Stimulated activated CD4-positive, alpha-beta T cell treated with anti-CD3 and anti-CD28 coated beads, Interleukin-4, amount 100 ng/mL, for 4 hours (primary cell): ENCODE results near the gene IFI30.
A peak's percentile ranks its signal among the peaks of the same experiment; 100 is the strongest.

Source experiments
- DNase-seq, 2 experiments: peaks; one replicate each; pipeline ENCODE4 v3.0.0-alpha.2; 2020

Gene IFI30

DNA sequence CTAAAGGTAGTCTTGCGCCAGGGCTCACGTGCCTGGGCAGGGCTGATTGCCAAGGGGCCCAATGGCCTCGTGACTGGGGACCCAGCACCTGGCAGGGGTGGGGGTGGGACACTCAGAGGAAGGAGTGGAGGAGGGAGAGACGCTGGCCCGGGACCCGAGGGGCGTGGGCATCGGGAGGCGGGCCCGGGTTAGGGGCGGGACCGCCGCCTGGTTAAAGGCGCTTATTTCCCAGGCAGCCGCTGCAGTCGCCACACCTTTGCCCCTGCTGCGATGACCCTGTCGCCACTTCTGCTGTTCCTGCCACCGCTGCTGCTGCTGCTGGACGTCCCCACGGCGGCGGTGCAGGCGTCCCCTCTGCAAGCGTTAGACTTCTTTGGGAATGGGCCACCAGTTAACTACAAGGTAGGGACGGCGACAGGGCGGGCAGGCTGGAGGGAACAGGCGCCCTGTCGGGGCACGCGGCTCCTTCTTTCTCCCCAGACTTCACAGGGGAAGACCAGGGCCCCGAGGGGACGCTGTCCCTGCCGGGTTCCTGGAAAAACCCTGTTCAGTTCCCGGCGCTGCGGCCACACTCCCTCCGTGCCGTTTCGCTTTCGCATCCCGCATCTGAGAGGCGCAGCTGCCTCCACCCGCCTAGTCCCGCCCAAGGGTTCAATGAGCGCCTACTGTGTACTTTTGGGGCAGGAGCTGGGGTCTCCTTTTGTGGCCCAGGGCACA, at the start of gene IFI30:
IFI30 (plus strand) TSS at position 242 of the 717 bp plus-strand sequence; CDS start at position 271, 29 bp downstream.
- peak; percentile 57 to 58 for DNase-seq

DNA sequence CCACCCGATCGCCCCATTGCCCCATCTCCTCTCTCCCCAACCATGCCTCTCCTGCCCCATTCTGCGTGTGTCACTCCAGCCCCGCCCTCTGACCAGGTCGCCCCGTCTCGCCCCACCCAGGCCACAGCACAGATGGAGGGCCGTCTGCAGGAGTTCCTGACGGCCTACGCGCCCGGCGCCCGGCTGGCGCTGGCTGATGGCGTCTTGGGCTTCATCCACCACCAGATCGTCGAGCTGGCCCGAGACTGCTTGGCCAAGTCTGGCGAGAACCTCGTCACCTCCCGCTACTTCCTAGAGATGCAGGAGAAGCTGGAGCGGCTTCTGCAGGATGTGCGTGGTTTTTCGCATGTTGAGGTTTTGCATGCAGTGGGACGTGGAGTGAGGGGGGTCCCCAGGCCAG, 49.8 kb upstream of the IFI30 start:
- no peak for DNase-seq

DNA sequence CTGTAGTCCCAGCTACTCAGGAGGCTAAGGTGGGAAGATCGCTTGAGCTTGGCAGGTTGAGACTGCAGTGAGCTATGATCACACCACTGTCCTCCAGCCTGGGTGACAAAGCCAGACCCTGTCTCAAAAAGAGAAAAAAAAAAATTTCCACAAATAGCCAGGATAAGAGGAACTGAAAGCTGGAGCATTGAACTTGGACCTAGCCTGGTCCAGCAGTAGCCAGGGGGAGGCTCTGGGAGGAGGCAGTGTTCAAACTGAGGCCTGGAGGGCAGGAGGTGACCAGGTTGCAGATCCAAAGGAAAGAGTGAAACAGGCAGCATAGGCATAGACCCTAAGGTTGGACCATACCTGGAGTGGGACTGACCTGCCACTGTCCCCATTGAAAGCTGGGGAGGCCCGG, 47.5 kb upstream of the IFI30 start:
- DNase-seq: no peak

DNA sequence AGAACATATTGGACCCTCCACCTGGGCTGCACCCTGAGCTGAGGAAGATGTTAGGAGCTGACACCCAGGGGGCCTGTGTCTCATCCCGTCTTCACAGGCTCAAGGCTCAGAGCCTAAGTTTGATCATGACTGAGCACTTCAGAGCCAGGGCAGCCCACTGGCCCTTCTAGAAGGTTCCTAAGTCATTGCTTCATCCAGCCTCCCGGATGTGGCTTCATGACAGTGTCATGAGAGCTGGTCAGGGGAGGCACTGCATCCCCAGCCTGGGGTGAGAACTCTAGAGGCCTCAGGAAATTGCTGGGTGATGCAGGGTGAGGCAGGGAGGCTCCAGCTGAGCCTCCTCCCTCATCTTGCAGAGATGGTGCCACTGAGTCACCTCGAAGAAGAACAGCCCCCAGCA, 45.6 kb upstream of the IFI30 start:
- no peak for DNase-seq

DNA sequence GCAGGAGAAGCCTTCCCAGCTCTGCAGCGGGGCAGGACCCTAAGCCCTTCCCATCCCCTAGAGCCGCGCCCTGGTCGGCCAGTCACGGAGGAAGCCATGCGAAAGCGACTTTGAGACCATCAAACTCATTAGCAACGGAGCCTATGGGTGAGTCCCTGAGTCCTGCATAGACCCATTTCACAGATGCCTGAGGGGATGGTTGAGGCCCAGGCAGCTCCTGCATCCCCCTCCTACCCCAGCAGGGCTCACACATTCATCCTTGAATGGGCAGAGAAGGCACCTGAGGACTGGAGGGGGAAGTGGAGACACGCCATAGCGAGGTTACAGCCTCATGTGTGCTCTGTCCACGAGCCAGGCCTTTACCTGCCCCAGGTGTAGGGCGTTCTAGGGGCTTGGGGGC, 44.8 kb upstream of the IFI30 start:
- DNase-seq: no peak

DNA sequence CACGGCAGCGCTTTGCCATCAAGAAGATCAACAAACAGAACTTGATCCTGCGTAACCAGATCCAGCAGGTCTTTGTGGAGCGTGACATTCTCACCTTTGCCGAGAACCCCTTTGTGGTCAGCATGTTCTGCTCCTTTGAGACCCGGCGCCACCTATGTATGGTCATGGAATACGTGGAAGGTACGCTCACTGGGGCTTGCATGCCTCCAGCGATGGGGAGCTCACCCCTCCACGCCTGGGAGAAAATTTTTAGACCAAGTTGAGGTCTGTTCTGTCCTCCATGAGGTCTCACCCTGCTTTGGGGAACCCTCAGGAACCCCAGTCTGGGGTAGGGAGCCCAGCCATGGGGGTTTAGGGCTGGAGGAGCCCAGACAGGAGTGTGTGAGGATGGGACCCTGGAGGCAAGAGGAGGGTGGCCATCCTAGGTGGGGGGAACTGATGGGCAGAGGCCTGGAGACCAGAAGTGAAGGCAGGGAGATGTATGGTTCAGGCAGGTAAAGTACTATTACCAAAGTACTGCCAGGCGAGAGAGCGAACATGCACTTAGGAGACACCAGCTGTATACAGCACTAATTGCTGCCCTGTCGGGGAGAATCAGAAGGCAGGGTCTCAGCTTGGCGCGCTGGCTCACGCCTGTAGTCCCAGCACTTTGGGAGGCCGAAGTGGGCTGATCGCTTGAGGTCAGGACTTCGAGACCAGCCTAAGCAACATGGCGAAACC, 42.9 kb upstream of the IFI30 start:
- DNase-seq: no peak

DNA sequence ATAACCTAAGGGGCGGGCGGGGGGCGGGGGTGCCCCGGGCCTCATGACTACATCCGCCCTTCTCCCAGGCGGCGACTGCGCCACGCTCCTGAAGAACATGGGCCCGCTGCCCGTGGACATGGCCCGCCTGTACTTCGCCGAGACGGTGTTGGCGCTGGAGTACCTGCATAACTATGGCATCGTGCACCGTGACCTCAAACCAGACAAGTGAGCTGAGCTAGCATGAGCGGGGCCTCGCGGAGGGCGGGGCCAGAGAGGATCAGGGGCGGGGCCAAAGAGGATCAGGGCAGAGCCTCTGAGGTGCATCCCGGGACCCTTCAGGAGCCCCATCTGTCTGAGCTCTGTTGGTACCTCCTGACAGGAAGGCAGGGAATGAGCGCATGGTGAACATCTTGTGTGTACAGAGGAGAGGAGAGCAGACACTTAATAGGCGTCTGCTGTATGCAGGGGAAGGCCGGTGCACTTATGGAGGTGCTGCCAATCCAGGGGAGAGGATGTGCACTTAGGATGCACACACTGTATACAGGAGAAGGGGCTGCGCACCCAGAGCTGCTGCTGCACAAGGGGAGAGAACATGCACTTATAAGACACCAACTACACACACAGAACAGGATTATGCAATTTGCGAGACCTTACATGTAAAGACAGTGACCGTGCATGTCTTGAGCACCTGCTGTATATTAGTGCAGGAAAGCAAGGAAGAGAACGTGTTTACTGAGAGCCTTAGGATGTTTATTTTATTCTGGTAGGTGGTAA, 41.6 kb upstream of the IFI30 start:
- DNase-seq: no peak

DNA sequence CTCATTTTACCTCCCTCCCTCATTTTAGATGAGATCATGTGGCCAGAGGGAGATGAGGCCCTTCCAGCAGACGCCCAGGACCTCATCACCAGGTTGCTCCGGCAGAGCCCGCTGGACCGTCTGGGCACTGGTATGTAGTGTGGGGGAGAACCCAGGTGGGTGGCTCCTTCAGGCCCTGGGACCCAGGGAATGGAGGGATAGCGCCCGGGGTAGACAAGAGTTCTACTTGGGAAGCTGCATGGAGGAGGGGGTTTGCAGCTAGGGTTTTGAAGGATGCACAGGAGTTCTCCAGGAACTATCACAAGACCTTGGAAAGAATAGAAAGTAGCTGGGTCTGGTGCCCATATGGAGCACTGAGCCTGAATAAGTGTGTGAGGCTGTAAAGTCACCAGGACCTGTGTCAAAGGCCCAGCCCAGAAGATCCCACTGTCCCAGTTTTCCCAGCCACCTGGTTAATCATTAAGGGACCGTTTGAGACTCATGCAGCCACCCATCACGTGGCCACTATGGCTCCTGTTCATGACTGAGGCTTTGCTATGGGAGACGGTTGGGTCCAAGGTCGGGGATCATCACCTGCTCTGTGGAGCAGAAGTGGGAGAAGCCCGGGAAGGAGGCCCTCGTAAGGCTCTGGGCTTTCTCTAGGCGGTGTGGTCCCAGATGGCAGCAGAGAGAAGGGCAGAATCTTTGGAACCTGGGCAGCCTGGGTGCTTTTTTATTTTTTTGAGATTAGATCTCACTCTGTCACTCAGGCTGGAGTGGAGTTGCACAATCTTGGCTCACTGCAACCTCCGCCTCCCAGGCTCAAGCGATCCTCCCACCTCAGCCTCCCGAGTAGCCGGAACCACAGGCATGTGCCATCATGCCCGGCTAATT, 37.7 kb upstream of the IFI30 start:
- no peak for DNase-seq

DNA sequence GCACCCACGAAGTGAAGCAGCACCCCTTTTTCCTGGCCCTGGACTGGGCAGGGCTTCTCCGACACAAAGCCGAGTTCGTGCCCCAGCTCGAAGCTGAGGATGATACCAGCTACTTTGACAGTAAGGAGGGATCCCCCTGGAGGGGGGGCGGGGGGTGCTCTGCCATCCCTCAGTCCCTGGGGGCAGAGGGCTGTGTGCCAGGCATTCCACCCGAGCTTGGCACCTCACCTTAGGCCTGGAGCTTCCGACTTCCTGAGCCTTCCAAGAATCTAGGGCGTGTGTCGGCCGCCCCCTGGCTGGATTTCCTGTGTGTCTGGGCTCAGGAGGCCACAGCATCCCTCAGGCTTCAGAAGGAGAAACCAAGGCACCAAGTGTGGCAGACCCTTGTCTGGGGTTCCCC, 36.4 kb upstream of the IFI30 start:
- DNase-seq: no peak

DNA sequence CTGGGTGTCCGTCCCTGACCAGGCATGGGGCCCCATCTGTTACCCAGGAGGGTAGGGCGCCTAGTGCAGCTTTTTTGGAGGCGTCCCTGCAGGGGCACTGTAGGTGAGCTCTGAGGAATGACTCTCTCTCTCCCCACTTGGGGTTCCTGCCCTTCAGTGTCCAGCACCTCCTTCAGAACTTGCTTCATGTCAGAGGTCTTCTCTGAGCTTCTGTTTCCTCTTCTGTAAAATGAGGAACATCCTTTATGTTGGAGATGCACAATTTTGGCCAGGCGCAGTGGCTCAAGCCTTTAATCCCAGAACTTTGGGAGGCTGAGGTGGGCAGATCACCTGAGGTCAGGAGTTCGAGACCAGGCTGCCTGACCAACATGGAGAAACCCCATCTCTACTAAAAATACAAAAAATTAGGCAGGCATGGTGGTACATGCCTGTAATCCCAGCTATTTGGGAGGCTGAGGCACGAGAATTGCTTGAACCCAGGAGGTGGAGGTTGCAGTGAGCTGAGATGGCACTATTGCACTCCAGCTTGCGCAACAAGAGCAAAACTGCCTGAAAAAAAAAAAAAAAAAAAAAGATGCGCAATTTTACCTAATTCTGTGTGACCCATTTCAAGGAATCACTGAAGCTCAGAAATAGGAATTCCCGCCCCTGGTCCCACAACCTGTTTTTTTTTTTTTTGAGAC, 35.8 kb upstream of the IFI30 start:
- no peak for DNase-seq

DNA sequence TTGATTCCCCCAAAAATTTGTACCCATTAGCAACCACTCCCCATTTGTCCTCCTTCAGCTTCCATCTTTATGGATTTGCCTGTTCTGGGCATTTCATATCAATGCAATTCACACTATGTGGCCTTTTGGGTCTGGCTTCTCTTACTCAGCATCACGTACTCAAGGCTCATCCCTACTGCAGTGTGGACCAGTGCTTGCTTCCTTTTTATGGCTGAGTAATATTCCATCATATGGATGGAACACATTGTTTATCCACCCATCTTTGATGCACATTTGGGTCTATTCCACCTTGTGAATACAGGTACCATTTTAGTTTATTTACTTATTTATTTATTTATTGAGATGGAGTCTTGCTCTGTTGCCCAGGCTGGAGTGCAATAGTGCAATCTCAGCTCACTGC, 33.1 kb upstream of the IFI30 start:
- DNase-seq: no peak

DNA sequence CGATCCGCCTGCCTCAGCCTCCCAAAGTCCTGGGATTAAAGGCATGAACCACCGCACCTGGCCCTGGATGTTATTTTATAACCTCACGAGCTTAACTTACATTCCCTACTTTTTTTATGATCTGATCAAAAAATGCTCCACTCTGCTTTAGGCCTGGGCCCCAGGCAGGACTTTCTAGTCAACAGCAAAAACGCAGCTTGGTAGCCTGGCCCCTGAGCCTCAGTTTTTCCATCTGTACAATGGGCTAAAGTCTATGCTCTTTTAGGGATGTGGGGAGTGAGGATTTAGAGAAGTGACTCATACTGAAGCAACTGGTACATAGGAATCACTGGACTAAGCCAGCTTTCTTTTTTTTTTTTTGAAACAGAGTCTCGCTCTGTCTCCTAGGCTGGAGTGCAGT, 32.6 kb upstream of the IFI30 start:
- no peak for DNase-seq

DNA sequence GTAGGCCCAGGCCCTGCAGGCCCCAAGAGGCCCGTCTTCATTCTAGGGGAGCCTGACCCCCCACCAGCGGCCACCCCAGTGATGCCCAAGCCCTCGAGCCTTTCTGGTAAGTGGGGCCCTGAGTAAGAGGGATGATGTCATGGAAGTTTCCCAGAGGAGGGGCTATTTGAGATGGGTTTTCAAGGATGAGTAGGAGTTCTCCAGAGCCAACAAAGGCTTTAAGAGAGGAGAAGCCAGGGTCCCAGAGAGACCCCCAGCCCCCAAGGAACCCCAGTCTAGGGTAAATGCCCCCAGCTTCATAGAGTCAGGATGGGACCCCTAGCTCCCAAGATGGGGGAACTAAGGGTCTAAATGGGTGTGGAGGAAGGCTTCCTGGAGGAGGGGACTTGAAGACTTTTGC, 29.7 kb upstream of the IFI30 start:
- DNase-seq: no peak

DNA sequence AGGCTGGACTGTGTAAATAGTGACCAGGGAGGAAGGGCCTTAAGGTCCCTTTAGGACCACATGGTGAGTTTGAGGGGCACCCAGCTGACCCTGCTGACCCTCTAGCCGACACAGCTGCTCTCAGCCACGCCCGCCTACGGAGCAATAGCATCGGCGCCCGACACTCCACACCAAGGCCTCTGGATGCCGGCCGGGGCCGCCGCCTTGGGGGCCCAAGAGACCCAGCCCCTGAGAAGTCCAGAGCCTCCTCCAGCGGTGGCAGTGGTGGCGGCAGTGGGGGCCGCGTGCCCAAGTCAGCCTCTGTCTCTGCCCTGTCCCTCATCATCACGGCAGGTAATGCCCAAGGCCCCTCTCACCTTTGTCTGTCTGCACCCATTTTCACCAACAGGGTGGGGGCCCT, 29.3 kb upstream of the IFI30 start:
- DNase-seq: no peak

DNA sequence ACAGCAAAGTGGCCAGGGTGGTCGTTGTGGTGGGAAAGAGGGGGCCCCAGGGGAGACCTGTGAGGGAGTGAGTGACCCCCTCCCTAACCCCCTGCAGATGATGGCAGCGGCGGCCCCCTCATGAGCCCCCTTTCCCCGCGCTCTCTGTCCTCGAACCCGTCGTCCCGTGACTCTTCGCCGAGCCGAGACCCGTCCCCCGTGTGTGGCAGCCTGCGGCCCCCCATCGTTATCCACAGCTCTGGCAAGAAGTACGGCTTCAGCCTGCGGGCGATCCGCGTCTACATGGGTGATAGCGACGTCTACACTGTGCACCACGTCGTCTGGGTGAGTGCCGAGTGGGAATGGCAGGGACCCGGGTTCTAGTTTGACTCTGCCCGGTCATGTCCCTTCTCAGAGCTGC, 28.7 kb upstream of the IFI30 start:
- DNase-seq: no peak

DNA sequence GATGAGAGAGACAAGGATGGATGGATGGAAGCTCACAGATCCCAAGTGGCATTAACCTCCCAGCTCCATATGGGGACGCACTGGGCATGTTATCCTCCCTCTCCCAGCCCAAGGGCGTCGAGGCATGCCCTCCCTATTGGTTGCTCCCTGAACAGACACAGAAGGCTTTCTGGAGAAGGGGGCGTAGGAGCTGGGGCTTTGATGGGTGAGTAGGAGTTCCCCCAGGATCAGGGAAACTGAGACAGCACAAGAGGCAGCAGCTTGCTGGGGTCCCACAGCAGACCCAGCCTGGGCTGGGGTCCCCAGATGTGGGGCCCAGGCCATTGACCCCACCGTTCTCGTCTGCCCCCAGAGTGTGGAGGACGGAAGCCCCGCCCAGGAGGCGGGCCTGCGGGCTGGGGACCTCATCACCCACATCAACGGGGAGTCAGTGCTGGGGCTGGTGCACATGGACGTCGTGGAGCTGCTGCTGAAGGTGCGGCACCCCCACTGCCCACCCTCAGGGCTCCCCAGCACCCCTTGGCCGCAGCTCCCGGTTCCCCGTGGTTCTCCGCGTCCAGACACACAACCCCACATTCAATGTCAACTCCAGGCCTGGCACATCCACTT, 28.1 kb upstream of the IFI30 start:
- no peak for DNase-seq

DNA sequence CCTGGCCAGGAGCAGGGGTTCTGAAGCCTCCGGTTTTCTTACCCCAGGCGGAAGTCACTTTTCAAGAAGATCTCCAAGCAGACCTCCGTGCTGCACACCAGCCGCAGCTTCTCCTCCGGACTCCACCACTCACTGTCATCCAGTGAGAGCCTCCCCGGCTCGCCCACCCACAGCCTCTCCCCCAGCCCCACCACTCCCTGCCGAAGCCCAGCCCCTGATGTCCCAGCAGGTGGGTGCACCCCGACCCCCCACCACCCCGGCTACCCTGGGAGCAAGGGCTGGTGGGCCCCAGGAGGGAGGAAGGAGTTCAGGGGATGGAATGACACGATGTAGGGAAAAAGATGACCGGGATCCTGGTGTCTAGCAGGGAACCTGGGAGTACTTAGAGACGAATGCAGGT, 26.2 kb upstream of the IFI30 start:
- DNase-seq: no peak

DNA sequence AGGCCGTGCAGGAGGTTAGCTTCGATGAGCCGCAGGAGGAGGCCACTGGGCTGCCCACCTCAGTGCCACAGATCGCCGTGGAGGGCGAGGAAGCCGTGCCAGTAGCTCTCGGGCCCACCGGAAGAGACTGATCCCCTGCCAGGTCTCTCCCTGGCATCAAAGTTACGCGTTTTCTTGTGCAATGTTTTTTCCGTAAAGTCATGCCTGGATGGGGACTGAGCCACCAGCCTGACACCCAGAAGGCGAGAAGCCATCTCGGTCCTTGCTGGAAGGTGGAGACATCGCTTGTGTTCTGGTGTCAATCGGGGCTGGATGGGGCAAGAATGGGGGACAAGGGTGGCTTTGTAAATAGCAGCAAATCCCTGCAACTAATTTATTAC, 24.0 kb upstream of the IFI30 start:
- no peak for DNase-seq

DNA sequence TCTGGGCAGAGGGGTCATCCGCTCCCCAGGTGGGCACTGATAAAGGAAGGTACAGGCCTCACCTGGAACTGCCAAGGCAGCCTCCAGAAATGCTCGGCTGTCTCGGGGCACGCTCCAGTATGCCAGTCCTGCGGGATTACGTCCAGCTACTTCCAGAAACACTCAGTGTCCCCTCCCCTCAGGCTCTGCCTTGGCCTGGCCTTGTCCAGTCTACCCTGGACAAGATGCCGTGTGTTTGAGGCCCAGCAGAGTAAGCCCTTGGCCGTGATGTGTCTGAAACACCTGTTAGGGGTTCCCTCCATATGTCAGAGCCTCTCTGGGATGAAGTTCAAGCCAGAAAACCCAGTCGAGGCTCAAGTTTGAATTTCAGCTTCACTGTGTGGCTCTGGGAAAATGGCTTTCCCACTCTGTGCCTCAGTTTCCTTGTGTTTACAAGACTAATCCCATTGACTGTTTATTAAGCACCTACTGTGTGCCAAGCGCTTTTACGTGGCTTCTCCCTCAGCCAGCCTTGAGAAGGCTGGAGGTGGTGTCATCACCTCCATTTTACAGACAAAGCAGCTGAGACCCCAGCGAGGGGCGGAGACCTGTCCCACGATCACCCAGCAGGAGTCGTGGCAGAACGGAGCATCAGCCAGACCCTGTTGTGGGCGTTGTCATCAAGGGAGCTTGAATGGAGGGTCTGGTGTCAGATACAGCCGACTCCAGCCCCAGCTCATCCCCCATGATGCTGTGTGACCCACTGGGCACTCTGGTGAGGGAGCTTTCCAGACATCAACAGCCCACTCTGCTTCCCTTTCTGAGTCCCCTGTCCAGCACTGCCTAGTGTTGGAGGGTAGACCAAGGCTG, 22.6 kb upstream of the IFI30 start:
- no peak for DNase-seq

DNA sequence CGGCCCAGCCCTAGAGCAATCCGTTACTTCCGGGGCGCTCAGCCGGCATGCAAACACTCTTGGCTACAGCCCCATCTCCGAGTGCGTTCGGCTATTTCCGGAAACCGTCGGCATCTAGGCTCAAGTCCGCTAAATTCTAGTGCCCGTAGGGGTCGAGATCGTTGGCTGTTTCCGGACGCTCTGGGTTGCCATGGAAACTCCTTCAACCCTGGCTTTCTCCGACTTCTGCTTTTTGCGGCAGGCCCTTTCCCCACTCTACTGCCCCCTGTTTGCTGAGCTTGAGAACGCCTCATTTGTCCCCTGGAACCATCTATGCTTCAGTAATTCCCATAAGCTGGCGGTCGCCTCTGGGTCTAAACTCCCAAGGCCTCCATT, 21.2 kb upstream of the IFI30 start:
- DNase-seq: peak; percentile 92 to 98
